Ramos (cell line): ENCODE measurements around the gene CD300LF.

Experiments
- in situ Hi-C: fragments of 300-500 bp; cut with MboI; formaldehyde crosslinking; loops from one replicate; pipeline ENCODE4 v1.14.3; 2022; ENCODE audit warnings: low sequenced_read_pairs; ENCODE audit not compliant: unreplicated experiment

Gene CD300LF

DNA sequence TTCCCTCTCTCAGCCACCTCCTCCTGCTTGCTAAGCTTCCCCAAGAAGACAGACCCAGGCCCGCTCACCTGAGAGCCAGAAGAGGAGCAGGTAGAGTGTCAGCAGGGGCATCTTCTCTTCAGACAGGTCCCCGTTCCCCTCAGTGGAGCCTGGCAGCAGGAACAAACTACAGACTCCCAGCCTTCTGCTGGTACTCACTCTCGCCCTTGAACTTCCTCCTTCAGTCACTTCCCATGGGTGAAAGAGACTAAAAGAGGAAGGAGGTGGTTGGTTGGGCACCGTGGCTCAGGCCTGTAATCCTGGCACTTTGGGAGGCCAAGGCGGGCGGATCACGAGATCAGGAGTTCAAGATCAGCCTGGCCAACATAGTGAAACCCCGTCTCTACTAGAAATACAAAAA, at the start of gene CD300LF:
TSS of gene CD300LF (minus strand) at position 168 of the 400 bp plus-strand sequence. CDS start at position 111, 57 bp downstream.
- in situ Hi-C loops: no loop called here

DNA sequence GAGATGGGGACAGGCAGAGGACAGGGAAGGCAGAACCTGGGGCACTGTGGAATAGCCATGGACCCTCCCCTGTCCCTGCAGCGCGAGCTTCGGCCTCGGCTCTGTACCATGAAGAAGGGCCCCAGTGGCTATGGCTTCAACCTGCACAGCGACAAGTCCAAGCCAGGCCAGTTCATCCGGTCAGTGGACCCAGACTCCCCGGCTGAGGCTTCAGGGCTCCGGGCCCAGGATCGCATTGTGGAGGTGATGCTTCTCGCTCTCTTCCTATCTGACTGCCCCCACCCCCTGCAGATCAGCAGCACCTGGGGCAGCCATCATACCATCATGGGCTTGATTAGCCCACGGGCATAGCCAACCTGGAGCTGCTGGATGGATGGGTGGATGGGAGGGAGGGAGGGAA, 49.2 kb upstream of the CD300LF start:
- in situ Hi-C loops: no loop called here

GRCh38 chr17:74761419-74761818, 48.7 kb upstream of the CD300LF start:
- in situ Hi-C loops: no loop called here

DNA sequence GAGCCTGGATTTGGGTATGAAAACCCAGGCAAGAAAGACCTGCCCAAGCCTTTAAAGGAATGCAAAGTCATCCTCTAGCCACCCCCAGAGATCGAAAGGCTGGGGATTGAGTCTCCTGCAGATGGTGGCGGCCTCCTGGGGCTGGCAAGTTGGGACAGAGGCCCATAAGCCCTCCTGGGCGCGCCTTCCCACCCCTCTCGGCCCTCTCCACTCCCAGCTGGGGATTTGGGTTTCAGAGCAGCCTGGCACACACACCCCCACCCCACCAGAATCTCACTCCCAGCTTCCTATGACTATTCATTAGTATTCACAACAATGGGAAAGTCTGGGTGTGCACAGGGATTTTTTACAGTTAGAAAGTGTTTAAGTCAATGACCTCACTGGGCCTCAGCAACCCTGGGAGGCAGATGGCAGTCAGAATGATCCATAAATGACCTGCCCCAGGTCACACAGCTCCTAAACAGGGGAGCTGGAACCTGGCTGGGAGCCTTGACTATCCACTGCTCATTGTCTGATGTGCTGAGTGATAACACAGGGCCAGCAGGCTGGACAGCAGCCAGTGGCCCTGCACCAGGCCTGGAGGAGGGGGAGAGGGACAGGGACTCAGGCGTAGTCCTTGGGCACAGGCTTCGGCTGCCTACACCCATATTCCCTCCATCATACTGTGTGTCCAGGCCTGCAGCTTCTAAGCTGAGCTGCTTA, 47.8 kb upstream of the CD300LF start:
- in situ Hi-C loops: no loop called here

DNA sequence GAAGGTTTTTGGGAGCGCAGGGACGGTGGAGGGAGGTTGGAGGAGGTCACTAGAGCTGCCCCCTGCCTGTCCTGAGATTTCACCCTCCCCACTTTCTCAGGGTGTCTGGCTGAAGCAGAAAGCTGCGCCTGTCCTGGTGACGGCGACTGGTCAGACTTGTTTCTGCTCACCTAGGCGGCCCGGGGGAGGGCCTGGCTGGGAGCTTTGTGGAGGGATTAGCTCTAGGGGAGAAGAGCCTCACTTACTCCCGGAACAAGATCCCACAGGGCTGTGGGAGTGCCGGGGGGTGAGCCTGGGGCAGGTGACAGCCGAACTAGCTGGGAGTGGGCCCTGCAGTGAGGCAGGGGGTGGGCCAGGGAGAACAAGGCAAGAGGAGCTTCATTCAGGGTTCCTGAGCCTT, 47.2 kb upstream of the CD300LF start:
- in situ Hi-C loops: no loop called here

GRCh38 chr17:74759243-74759801, 46.6 kb upstream of the CD300LF start:
- in situ Hi-C loops: no loop called here

- in situ Hi-C loops: no loop called here
These were observed 46.1 kb upstream of the CD300LF start for GRCh38 chr17:74758848-74759168.

DNA sequence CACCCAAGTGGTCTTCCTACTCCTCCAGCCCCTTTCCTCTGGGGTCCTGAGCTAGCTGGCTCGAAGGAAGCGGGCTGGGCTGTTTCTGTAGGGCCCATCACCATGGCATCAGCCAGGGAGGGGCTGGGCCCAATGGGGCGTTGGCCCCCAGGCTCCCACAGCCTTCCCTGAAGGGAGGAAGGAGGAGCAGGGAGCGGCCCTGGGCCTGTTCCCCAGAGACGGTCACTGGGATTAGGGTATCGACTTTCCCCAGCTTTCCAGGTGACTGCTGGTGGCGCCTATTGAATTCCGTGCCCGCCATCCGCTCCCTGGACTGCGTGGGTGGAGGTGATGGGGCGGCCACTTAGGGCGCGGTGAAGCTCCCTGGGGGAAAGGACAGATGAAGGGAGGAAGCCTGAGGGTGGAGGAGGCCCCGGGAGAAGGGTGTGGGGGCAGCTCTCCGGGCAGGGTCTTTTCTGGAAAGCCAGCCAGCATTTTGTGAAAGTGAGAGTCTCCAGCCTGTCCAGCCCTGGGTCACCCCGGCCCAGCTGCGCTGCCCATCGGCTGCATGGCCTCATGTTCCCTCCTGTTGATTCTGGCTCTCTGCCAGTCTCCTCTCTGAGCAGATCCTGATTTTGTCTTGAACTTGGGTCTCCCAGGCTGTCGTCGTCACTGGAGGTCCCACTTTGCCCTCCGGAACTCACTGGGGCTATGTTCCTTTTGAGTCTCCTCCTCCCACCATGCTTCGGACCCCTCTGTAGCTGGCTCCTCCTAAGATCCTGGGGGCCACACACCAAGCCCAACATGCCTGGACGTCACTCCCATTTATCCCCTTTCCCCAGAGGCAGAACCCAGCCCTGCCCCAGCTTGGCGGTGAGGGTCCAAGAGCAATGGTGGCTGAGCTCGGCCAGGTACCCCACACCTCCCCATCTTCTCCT, 45.5 kb upstream of the CD300LF start:
- in situ Hi-C loops: no loop called here

DNA sequence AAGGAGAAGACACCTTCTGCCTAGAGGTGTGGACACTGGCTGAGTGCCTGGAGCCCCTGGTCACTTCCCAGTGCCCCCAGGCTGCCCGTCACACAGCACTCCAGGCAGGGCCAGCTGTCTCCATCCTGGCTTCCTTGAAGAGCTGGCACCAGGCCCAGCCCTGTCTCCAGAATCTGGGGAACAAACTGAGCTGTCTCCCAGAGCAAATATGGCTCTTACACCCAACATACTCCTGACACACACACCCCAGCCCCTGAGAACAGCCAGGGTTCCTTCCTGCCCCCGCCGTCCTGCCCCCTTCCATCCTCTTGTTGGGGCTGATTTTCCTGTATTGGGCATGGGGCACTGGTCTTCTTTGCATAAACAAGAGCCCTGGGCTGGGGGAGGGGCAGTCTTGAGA, 44.8 kb upstream of the CD300LF start:
- in situ Hi-C loops: no loop called here

- in situ Hi-C loops: no loop called here
These were observed 44.2 kb upstream of the CD300LF start for GRCh38 chr17:74756891-74757290.

GRCh38 chr17:74755533-74755932, 42.8 kb upstream of the CD300LF start:
- in situ Hi-C loops: no loop called here

DNA sequence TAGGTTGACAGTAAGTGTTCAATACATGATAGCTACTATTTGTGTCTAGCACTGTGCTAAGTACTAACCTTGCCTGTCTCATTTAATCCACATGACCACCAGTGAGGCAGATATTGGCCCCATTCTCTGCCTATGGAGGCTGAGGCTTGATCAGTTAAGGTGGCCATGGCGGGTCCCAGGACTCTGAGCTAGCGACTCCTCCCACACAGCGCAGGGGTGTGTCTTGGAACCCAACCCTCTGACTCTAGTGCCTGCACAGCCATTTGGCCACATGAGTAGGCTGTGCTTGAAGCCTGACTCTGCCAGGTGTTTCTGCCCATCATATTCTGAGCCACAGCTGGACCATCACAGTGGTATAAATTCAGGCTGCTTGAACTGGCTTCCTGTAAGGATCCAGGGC, 42.1 kb upstream of the CD300LF start:
- in situ Hi-C loops: no loop called here

DNA sequence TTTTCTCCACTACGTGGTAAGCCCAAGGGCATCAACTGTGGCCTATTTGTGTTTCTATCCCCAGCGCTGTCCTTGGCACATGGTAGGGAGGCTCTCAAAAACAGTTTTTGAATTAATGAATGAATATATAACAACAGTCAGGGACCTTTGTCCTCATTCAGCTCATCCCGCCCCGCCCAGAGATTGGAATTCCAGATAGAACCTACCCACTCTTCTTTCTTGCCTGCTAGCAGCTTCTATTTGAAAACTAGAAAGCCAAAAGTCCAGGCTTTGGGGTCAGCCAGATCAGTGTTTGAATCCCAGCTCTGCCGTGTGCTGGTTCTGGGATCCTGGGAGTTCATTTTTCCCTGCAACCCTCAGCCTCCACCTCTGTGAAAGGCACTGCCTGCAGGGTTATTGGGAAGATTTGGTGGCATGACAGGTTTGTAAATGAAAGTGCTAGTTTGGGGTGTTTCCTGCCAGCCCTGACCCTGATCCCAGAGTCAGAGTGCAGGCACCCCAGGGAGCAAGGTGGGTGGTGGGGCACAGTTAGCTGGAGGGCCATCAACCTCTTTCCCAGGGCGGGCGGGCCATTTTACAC, 40.2 kb upstream of the CD300LF start:
- in situ Hi-C loops: no loop called here

DNA sequence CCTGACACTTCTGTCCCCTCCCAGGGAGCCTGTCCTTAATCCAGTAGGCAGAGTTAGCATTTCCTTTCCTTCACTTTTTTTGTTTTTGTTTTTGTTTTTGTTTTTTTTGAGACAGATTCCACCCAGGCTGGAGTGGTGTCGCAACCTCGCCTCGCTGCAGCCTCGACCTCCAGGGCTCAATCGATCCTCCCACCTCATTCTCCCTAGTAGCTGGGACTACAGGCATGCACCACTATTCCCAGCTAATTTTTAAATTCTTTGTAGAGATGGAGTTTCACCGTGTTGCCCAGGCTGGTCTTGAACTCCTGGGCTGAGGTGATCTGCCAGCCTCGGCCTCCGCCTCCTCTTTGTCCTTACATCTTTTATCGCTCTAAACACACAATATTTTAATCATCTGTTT, 39.7 kb upstream of the CD300LF start:
- in situ Hi-C loops: no loop called here

DNA sequence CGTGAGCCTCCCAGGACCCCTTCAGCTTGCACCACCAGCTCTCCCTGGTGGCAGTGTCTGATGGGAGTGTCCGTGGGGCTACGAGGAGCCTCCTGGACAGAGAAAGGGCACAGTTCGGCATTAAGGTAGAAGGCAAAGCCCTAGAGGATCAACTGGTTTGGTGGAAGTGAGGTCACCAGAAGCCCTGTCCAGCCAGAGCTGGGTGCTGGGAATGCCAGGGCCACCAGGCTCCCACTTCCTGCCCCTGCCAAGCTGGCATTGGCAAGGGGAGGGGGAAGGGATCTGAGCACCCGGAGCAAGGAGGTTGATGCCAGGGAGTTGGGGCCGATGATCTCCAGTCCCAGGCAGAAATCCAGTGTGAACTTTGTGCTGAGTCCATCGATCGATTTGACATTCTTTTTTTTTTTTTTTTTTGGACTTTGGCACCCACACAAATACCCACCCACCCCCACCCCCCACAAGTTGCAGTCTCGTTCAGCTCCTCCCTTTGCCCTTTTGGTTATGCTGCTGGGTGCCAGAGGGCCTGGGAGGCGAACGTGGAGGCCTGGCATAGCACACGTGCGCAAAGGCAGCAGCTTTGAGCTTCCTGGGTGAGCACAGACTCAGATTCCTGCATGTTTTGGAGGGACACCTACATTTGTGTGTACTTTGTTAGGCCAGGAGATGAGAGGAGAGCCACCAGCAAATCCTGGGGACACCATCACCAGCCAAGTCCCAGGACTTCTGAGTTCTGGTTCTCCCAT, 37.8 kb upstream of the CD300LF start:
- in situ Hi-C loops: no loop called here

- in situ Hi-C loops: no loop called here
These were observed 37.3 kb upstream of the CD300LF start for GRCh38 chr17:74750039-74750326.

DNA sequence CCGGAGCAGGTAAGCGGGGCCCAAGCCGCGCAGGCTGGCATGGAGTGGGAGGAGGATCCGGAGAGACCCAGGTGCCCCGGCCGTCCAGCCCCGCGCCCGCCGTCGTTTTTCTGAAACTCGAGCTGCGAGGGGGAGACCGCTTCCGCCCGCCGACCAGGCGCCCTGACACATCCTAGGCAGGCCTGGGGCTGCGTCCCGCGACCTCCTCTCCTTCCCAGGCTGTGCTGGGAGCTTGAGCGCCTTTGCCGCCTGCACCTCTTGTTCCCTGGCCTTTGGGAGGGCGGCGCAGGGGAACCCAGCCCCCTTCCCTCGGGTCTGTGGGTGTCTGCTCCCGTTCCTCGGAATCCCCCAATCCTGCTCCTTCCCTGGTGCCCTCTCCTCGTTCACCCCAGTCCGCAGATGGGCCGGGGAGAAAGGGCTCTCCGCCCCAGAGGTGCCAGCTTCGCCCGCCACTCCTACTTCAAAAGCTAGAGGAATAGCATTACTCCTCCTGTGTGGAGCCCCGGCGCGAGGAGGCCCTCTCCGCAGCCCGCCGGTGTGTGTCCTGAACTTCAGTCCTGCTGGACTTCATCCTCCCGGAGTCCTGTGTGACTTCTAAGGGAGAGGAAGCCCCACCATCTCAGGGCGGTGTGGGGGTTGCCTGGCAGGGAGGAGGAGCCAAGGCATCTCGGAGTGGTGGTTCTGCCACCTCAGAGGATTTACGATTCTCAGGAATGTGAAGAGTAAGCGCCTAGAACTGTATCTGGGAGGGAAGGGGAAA, 36.7 kb upstream of the CD300LF start:
- in situ Hi-C loops: no loop called here

- in situ Hi-C loops: no loop called here
These were observed 36.0 kb upstream of the CD300LF start, which contains the start of gene NHERF1 for GRCh38 chr17:74748529-74749278. NHERF1 (plus strand) TSS chr17:74748628; CDS start chr17:74748847, 219 bp downstream.

- in situ Hi-C loops: no loop called here
These were observed 35.5 kb upstream of the CD300LF start for GRCh38 chr17:74748279-74748528.
